OCI-M2 (cell line): ENCODE results near the gene ITGB5.

Experiments
- DNase-seq: peaks from one replicate; lab custom pipeline; 2025; ENCODE audit not compliant: unreplicated experiment; lab: John Stamatoyannopoulos, UW

The ITGB5 gene

GRCh38 chr3:124816206-124816605 is 71.0 kb downstream of the ITGB5 start:
- no peak for DNase-seq

- no peak for DNase-seq
These were observed 71.4 kb downstream of the ITGB5 start for GRCh38 chr3:124815781-124816180.

- no peak for DNase-seq
These were observed 72.3 kb downstream of the ITGB5 start for GRCh38 chr3:124814620-124815421.

GRCh38 chr3:124813541-124813940 is 73.6 kb downstream of the ITGB5 start:
- no peak for DNase-seq

GRCh38 chr3:124812291-124813265 is 74.6 kb downstream of the ITGB5 start:
- no peak for DNase-seq

GRCh38 chr3:124811436-124811835 is 75.7 kb downstream of the ITGB5 start:
- DNase-seq: no peak

- no peak for DNase-seq
These were observed 76.2 kb downstream of the ITGB5 start for GRCh38 chr3:124810970-124811369.

GRCh38 chr3:124809039-124809438 is 78.1 kb downstream of the ITGB5 start:
- DNase-seq: no peak

- no peak for DNase-seq
These were observed 81.5 kb downstream of the ITGB5 start for GRCh38 chr3:124805671-124806070.

GRCh38 chr3:124804875-124805274 is 82.3 kb downstream of the ITGB5 start:
- DNase-seq: no peak

- no peak for DNase-seq
These were observed 84.5 kb downstream of the ITGB5 start for GRCh38 chr3:124802702-124803101.

- no peak for DNase-seq
These were observed 85.0 kb downstream of the ITGB5 start for GRCh38 chr3:124802061-124802698.

GRCh38 chr3:124800511-124801258 is 86.5 kb downstream of the ITGB5 start:
- DNase-seq: no peak

- DNase-seq: no peak
These were observed 87.1 kb downstream of the ITGB5 start for GRCh38 chr3:124800076-124800475.

- no peak for DNase-seq
These were observed 87.5 kb downstream of the ITGB5 start for GRCh38 chr3:124799676-124800075.

GRCh38 chr3:124797426-124797945 is 89.7 kb downstream of the ITGB5 start:
- DNase-seq: no peak

- no peak for DNase-seq
These were observed 90.7 kb downstream of the ITGB5 start for GRCh38 chr3:124796477-124796876.

- DNase-seq: no peak
These were observed 94.0 kb downstream of the ITGB5 start for GRCh38 chr3:124793054-124793739.

- no peak for DNase-seq
These were observed 94.7 kb downstream of the ITGB5 start for GRCh38 chr3:124792341-124793040.
